Measurements from ENCODE around the gene EPOP. TPM values are rescaled to one million over a fixed set of nuclear protein-coding genes. Genes with fewer than 3 reads are reported as not detected.
"Not testable (repeated sequence)": the region's sequence is repeated elsewhere in the genome, so short reads cannot be mapped to it uniquely, and the experiment has no call there.

Gene EPOP
- total and polyA plus RNA-seq, 2 experiments from 2014 or later: 0.42 to 2.4 TPM

GRCh38 chr17:38626606-38627226, 48.0 kb downstream of the EPOP start:
- H3K4me3 Mint-ChIP-seq; H4K20me1 ChIP-seq (replicated peaks; ENCODE audit: insufficient read depth); H3F3A ChIP-seq (replicated peaks; ENCODE audit: low read depth); H3K4me1 ChIP-seq (ENCODE audit: insufficient read depth); H3K27me3 ChIP-seq (ENCODE audit: insufficient read depth); H3K36me3 ChIP-seq (ENCODE audit: insufficient read depth); H3K36me3 Mint-ChIP-seq (ENCODE audit: low read depth); H3K27ac ChIP-seq (ENCODE audit: low read depth); ATAC-seq; H3K4me3 ChIP-seq; DNase-seq (ENCODE audit: low spot score); H3K27me3 Mint-ChIP-seq (ENCODE audit: insufficient read depth, low read depth, poor library complexity); H2AFZ ChIP-seq; H3K79me2 ChIP-seq (replicated peaks; ENCODE audit: insufficient read depth); H3K4me2 ChIP-seq; H3K27ac Mint-ChIP-seq; H3K4me1 Mint-ChIP-seq; H3K9me2 ChIP-seq (ENCODE audit: insufficient read depth): not testable (repeated sequence)
- peaks cover 18% of the 10 kb centered on the region for H3K9me3 Mint-ChIP-seq

- H3K27ac Mint-ChIP-seq: no peak overlapping the region
- H3K79me2 ChIP-seq (replicated peaks; ENCODE audit: insufficient read depth): no peaks in the 10 kb centered on the region
- no peak overlapping the region for H3K27ac ChIP-seq (ENCODE audit: low read depth)
- no peak overlapping the region for H2AFZ ChIP-seq
- peaks cover 18% of the 10 kb centered on the region for H3K9me3 Mint-ChIP-seq
- H3K9me2 ChIP-seq (ENCODE audit: insufficient read depth): no peaks in the 10 kb centered on the region
- H3F3A ChIP-seq (replicated peaks; ENCODE audit: low read depth): no peaks in the 10 kb centered on the region
- H3K27me3 Mint-ChIP-seq (ENCODE audit: insufficient read depth, low read depth, poor library complexity): peaks cover 6% of the 10 kb centered on the region
- no peak overlapping the region for H3K4me3 Mint-ChIP-seq
- ATAC-seq (no peak), DNase-seq (ENCODE audit: low spot score) (no peak)
- H4K20me1 ChIP-seq (replicated peaks; ENCODE audit: insufficient read depth): no peaks in the 10 kb centered on the region
- no peak overlapping the region for H3K4me3 ChIP-seq
- H3K36me3 ChIP-seq (ENCODE audit: insufficient read depth): no peaks in the 10 kb centered on the region
- no peaks in the 10 kb centered on the region for H3K27me3 ChIP-seq (ENCODE audit: insufficient read depth)
- TF ChIP-seq JUNB (IDR thresholded peaks at IDR 0.05; ENCODE audit: unreplicated experiment) (no peak), EZH2phosphoT487 (IDR thresholded peaks at IDR 0.05; ENCODE audit: unreplicated experiment) (no peak), ETS1 (IDR thresholded peaks at IDR 0.05) (no peak)
- no peaks in the 10 kb centered on the region for H3K4me1 ChIP-seq (ENCODE audit: insufficient read depth)
- H3K4me1 Mint-ChIP-seq: peaks cover 4% of the 10 kb centered on the region; the same call in 2 of the 3 replicates
- H3K36me3 Mint-ChIP-seq (ENCODE audit: low read depth): peaks cover 4% of the 10 kb centered on the region; the same call in 2 of the 3 replicates
- H3K4me2 ChIP-seq: no peak overlapping the region
Observed at GRCh38 chr17:38625482-38625881, 49.3 kb downstream of the EPOP start.

GRCh38 chr17:38624782-38625355, 49.9 kb downstream of the EPOP start:
- H3K9me2 ChIP-seq (ENCODE audit: insufficient read depth); H3F3A ChIP-seq (replicated peaks; ENCODE audit: low read depth); H2AFZ ChIP-seq; ATAC-seq; H3K4me2 ChIP-seq; H3K27ac ChIP-seq (ENCODE audit: low read depth); H3K4me1 ChIP-seq (ENCODE audit: insufficient read depth); H3K27me3 Mint-ChIP-seq (ENCODE audit: insufficient read depth, low read depth, poor library complexity); H4K20me1 ChIP-seq (replicated peaks; ENCODE audit: insufficient read depth); H3K27me3 ChIP-seq (ENCODE audit: insufficient read depth); H3K79me2 ChIP-seq (replicated peaks; ENCODE audit: insufficient read depth); H3K36me3 ChIP-seq (ENCODE audit: insufficient read depth); H3K27ac Mint-ChIP-seq; H3K4me3 ChIP-seq; DNase-seq (ENCODE audit: low spot score); H3K4me1 Mint-ChIP-seq; H3K36me3 Mint-ChIP-seq (ENCODE audit: low read depth); H3K4me3 Mint-ChIP-seq: not testable (repeated sequence)
- H3K9me3 Mint-ChIP-seq: peaks cover 14% of the 10 kb centered on the region

Small RNAs within 50 kb of the gene (microRNA-seq; reads per million reads assigned to microRNA genes)
- not detected for gene MIR4726
- not detected for gene MIR4734

Small RNAs within 50 kb of the gene (small RNA-seq; reads per million reads assigned to genes)
- not detected for gene MIR4726 (ENCODE audit: low replicate concordance)
- gene MIR4734 (ENCODE audit: low replicate concordance): not detected

Other genes starting within 250 kb of the EPOP start
- 116 and 150 TPM in 2 replicates for gene ARHGAP23, start 246.5 kb downstream of the EPOP start, total RNA-seq (2014; rRNA removed; shearing (Covaris generic))
- gene ARHGAP23, start 246.5 kb downstream of the EPOP start, polyA plus RNA-seq (2016; fragmentation: Nextera tagmentation; extraction: Ambion mirVana): 21.4 and 24.1 TPM in 2 replicates
- gene SRCIN1, start 69.0 kb downstream of the EPOP start, total RNA-seq (2014; rRNA removed; shearing (Covaris generic)): 1.3 and 2.2 TPM in 2 replicates
- gene SRCIN1, start 69.0 kb downstream of the EPOP start, polyA plus RNA-seq (2016; fragmentation: Nextera tagmentation; extraction: Ambion mirVana): 0.87 TPM in 2 replicates
- gene MLLT6, start 30.3 kb upstream of the EPOP start, total RNA-seq (2014; rRNA removed; shearing (Covaris generic)): 2.8 and 3.3 TPM in 2 replicates
- 1.8 and 2.6 TPM in 2 replicates for gene MLLT6, start 30.3 kb upstream of the EPOP start, polyA plus RNA-seq (2016; fragmentation: Nextera tagmentation; extraction: Ambion mirVana)
- 0.94 and 3.4 TPM in 2 replicates for gene CISD3, start 55.4 kb upstream of the EPOP start, total RNA-seq (2014; rRNA removed; shearing (Covaris generic))
- 8.9 and 9.9 TPM in 2 replicates for gene CISD3, start 55.4 kb upstream of the EPOP start, polyA plus RNA-seq (2016; fragmentation: Nextera tagmentation; extraction: Ambion mirVana)
- 21.1 and 23.4 TPM in 2 replicates for gene PCGF2, start 73.4 kb upstream of the EPOP start, total RNA-seq (2014; rRNA removed; shearing (Covaris generic))
- 51.9 and 60.9 TPM in 2 replicates for gene PCGF2, start 73.4 kb upstream of the EPOP start, polyA plus RNA-seq (2016; fragmentation: Nextera tagmentation; extraction: Ambion mirVana)
- gene PSMB3, start 77.8 kb upstream of the EPOP start, total RNA-seq (2014; rRNA removed; shearing (Covaris generic)): 250 and 270 TPM in 2 replicates
- 523 and 558 TPM in 2 replicates for gene PSMB3, start 77.8 kb upstream of the EPOP start, polyA plus RNA-seq (2016; fragmentation: Nextera tagmentation; extraction: Ambion mirVana)
- gene PIP4K2B, start 124.6 kb upstream of the EPOP start, total RNA-seq (2014; rRNA removed; shearing (Covaris generic)): 36.0 and 43.4 TPM in 2 replicates
- 9.5 and 10.0 TPM in 2 replicates for gene PIP4K2B, start 124.6 kb upstream of the EPOP start, polyA plus RNA-seq (2016; fragmentation: Nextera tagmentation; extraction: Ambion mirVana)
- gene CWC25, start 150.4 kb upstream of the EPOP start, total RNA-seq (2014; rRNA removed; shearing (Covaris generic)): 6.4 and 11.6 TPM in 2 replicates
- 28.4 and 29.8 TPM in 2 replicates for gene CWC25, start 150.4 kb upstream of the EPOP start, polyA plus RNA-seq (2016; fragmentation: Nextera tagmentation; extraction: Ambion mirVana)
- gene RPL23, start 178.8 kb upstream of the EPOP start, total RNA-seq (2014; rRNA removed; shearing (Covaris generic)): 877 and 957 TPM in 2 replicates
- gene RPL23, start 178.8 kb upstream of the EPOP start, polyA plus RNA-seq (2016; fragmentation: Nextera tagmentation; extraction: Ambion mirVana): 4,267 and 4,484 TPM in 2 replicates
- 139 and 173 TPM in 2 replicates for gene LASP1, start 195.1 kb upstream of the EPOP start, total RNA-seq (2014; rRNA removed; shearing (Covaris generic))
- 48.5 and 48.7 TPM in 2 replicates for gene LASP1, start 195.1 kb upstream of the EPOP start, polyA plus RNA-seq (2016; fragmentation: Nextera tagmentation; extraction: Ambion mirVana)

All from GM23338 (cell line).